Measurements from ENCODE around the gene PEPD.

PEPD gene

DNA sequence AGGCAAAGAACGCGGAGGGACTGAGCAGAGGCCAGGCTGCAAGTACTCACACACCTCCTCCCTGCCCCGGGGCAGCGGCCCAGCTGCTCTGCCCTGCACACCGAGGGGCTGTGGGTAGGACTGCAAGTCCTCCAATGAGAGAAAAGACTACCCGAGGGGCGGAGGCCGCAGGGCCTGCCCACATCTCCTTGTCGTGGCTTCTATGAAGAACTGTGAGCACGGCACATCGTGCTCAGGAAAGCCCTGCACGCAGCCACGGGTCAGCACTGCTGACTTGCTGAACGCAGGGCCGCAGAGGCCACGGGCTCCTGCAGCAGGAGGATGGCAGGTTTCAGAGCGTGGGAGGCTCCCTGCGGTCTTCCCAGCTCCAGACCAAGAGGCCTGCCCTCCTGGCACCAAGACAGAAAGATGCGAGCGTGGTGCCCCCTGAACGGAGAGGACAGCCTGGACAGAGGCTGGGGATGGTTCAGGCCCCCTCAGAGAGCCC lies 110.6 kb downstream of the PEPD start:
- no peak overlapping the region for H4K8ac ChIP-seq (ENCODE audit: low read depth, low read length)
- H3K9me3 ChIP-seq (replicated peaks in 1 of 2; ENCODE audit: control insufficient read depth in 2 of 2, insufficient read depth in 1 of 2, low read depth in 1 of 2, low read length in 2 of 2) = no peaks in the 10 kb centered on the region
- DNase-seq (ENCODE audit: low spot score) = no peak
- no peak overlapping the region for H3K4ac ChIP-seq (ENCODE audit: low read length)
- no peak overlapping the region for H4K91ac ChIP-seq (ENCODE audit: low read depth, low read length, poor library complexity)
- H3K14ac ChIP-seq (ENCODE audit: low read length) = peak overlapping the region; percentile 4
- H3K18ac ChIP-seq (ENCODE audit: low read length) = no peak overlapping the region
- H2BK5ac ChIP-seq (ENCODE audit: low read length) = no peak overlapping the region
- H3K4me1 ChIP-seq (ENCODE audit: control insufficient read depth in 2 of 2, insufficient read depth in 1 of 2, low read depth in 1 of 2, low read length in 2 of 2) = peaks cover 2 to 6% of the 10 kb centered on the region in 2 donors
- peaks cover 6% of the 10 kb centered on the region for H3K79me1 ChIP-seq (ENCODE audit: low read depth, low read length)
- no peak overlapping the region for H2BK120ac ChIP-seq (ENCODE audit: low read depth, low read length)
- no peak overlapping the region for H2BK15ac ChIP-seq (ENCODE audit: low read length)
- H3K4me2 ChIP-seq (ENCODE audit: insufficient read depth, low read length, poor library complexity, severe bottlenecking) = no peak overlapping the region
- H3K36me3 ChIP-seq (replicated peaks in 1 of 2; ENCODE audit: control insufficient read depth in 2 of 2, insufficient read depth in 2 of 2, low read length in 2 of 2) = no peaks in the 10 kb centered on the region
- no peak overlapping the region for H3K27ac ChIP-seq (replicated peaks; ENCODE audit: low read length)
- no peak overlapping the region for H3K23ac ChIP-seq (ENCODE audit: low read depth, low read length, poor library complexity)
- no CpG with 5 or more reads among the region's 21 CpGs for WGBS, 2 donors (ENCODE audit: extremely low coverage in 2 of 2, insufficient read length in 2 of 2, insufficient replicate concordance in 1 of 2)
- H3K4me3 ChIP-seq (ENCODE audit: low read length in 2 of 2) = no peak overlapping the region
- peak overlapping the region; percentile 60 for H3K9ac ChIP-seq (ENCODE audit: low read depth, low read length, poor library complexity)
- no peak overlapping the region for H2BK12ac ChIP-seq (ENCODE audit: low read length)
- no peaks in the 10 kb centered on the region for H3K27me3 ChIP-seq (ENCODE audit: control insufficient read depth in 3 of 3, insufficient read depth in 3 of 3, low read depth in 1 of 3, low read length in 3 of 3)
- peak overlapping the region; percentile 20 for H2AK5ac ChIP-seq (ENCODE audit: low read depth, low read length)
- H2AFZ ChIP-seq (ENCODE audit: low read length) = no peak overlapping the region

DNA sequence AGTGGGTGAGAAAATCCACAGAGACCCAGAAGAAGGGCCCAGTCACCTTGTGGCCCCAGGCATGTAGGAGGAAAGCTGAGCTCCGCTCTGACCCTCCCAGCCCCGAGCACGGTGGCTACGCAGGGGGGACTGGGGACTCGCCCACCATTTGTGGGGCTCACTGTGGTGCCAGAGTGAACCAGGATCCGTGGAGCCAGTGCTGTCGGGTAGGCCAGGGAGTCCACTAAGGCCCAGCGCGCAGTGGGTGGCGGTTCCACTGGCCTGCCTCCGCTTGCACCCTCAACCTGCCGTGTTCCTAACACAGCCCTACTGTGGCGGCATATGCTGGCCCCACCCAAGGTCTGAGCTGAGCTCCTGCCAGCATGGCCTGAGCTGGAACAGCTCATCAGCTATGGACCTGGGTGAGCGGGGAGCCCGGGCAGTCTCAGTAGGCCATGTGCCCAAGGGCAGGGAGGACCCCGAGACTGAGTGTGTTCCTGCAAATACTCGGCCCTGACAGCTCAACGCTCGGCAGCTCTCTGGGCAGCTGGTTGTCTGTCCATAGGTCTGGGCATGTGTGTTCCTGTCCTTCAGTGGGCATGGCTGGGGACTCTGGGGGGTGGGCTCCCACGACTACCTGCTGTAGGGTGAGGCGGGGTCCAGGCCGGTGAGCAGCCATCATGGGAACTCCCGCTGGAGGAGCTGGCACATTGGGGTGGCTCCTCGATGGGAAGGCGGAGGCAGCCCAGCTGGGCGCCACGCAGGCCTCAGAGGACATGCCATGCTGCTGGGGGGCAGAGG lies 111.5 kb downstream of the PEPD start:
- Histone ChIP-seq H4K91ac (ENCODE audit: low read depth, low read length, poor library complexity) (no peak overlapping the region), H2BK15ac (ENCODE audit: low read length) (no peak overlapping the region), H3K4me1 (ENCODE audit: control insufficient read depth in 2 of 2, insufficient read depth in 1 of 2, low read depth in 1 of 2, low read length in 2 of 2) (peaks cover 2 to 6% of the 10 kb centered on the region in 2 donors), H3K9ac (ENCODE audit: low read depth, low read length, poor library complexity) (peak overlapping the region; percentile 60), H3K4me2 (ENCODE audit: insufficient read depth, low read length, poor library complexity, severe bottlenecking) (no peak overlapping the region), H2AFZ (ENCODE audit: low read length) (no peak overlapping the region), H2BK12ac (ENCODE audit: low read length) (no peak overlapping the region), H3K18ac (ENCODE audit: low read length) (peak overlapping the region; percentile 38), H3K14ac (ENCODE audit: low read length) (no peak overlapping the region), H3K9me3 (replicated peaks in 1 of 2; ENCODE audit: control insufficient read depth in 2 of 2, insufficient read depth in 1 of 2, low read depth in 1 of 2, low read length in 2 of 2) (no peaks in the 10 kb centered on the region), H2BK120ac (ENCODE audit: low read depth, low read length) (no peak overlapping the region), H2AK5ac (ENCODE audit: low read depth, low read length) (peak overlapping the region; percentile 46), H3K36me3 (replicated peaks in 1 of 2; ENCODE audit: control insufficient read depth in 2 of 2, insufficient read depth in 2 of 2, low read length in 2 of 2) (no peaks in the 10 kb centered on the region), H2BK5ac (ENCODE audit: low read length) (peak overlapping the region; percentile 53), H3K4me3 (ENCODE audit: low read length in 2 of 2) (no peak overlapping the region), H3K27ac (replicated peaks; ENCODE audit: low read length) (no peak overlapping the region), H3K4ac (ENCODE audit: low read length) (no peak overlapping the region), H3K79me1 (ENCODE audit: low read depth, low read length) (peaks cover 6% of the 10 kb centered on the region), H3K27me3 (ENCODE audit: control insufficient read depth in 3 of 3, insufficient read depth in 3 of 3, low read depth in 1 of 3, low read length in 3 of 3) (no peaks in the 10 kb centered on the region), H4K8ac (ENCODE audit: low read depth, low read length) (peak overlapping the region; percentile 82), H3K23ac (ENCODE audit: low read depth, low read length, poor library complexity) (peak overlapping the region; percentile 89)
- DNase-seq (ENCODE audit: low spot score) = no peak
- WGBS, 2 donors (ENCODE audit: extremely low coverage in 2 of 2, insufficient read length in 2 of 2, insufficient replicate concordance in 1 of 2) = no CpG with 5 or more reads among the region's 27 CpGs

DNA sequence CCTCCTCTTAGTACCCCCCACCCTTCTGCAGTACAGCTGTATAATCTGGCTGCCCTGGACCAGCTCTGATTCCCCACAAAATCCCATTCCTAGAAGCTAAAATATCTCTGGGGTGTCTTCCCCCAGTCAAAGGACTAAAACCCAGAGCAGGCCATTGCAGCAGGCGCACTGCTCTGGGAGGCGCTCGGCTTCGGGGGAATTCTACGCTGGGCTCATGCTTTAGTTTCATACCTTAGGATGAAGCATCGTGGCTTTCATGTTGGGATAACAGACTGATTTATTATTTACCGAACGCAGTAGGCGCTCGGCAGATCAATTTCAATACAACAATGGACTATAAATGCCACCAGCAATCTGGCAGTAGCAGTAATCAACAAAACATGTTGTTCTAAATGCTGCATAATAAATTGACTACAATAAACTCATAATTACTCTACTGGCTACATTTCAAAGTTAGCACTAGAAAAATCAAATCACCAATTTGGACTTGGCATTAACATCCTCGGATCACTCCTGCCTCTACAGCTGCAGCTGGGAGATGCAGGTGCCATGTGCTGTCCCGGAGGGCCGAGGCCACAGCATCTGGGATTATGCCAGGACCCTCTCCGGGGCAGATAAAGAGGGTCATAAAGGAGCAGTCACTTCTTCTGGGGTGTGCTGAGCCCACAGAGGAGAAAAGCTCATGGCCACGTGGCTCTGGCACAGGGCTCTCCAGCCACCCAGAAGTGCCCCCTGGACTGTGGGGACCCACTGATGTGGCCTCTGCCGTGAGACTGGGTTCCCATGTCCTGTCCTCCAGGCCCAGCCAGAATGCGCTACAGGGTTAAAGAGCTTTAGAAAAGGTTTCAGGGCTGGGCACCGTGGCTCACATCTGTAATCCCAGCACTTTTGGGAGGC lies 112.8 kb downstream of the PEPD start:
- no peak for DNase-seq (ENCODE audit: low spot score)
- no CpG with 5 or more reads among the region's 18 CpGs for WGBS, 2 donors (ENCODE audit: extremely low coverage in 2 of 2, insufficient read length in 2 of 2, insufficient replicate concordance in 1 of 2)
- Histone ChIP-seq H2BK120ac (ENCODE audit: low read depth, low read length) (no peak overlapping the region), H4K91ac (ENCODE audit: low read depth, low read length, poor library complexity) (no peak overlapping the region), H3K9ac (ENCODE audit: low read depth, low read length, poor library complexity) (no peak overlapping the region), H4K8ac (ENCODE audit: low read depth, low read length) (no peak overlapping the region), H2AFZ (ENCODE audit: low read length) (no peak overlapping the region), H3K36me3 (replicated peaks in 1 of 2; ENCODE audit: control insufficient read depth in 2 of 2, insufficient read depth in 2 of 2, low read length in 2 of 2) (no peaks in the 10 kb centered on the region), H2BK15ac (ENCODE audit: low read length) (no peak overlapping the region), H3K9me3 (replicated peaks in 1 of 2; ENCODE audit: control insufficient read depth in 2 of 2, insufficient read depth in 1 of 2, low read depth in 1 of 2, low read length in 2 of 2) (no peaks in the 10 kb centered on the region), H3K4me2 (ENCODE audit: insufficient read depth, low read length, poor library complexity, severe bottlenecking) (no peak overlapping the region), H3K27ac (replicated peaks; ENCODE audit: low read length) (no peak overlapping the region), H3K4me3 (ENCODE audit: low read length in 2 of 2) (no peak overlapping the region), H3K27me3 (ENCODE audit: control insufficient read depth in 3 of 3, insufficient read depth in 3 of 3, low read depth in 1 of 3, low read length in 3 of 3) (no peaks in the 10 kb centered on the region), H3K4ac (ENCODE audit: low read length) (no peak overlapping the region), H2BK5ac (ENCODE audit: low read length) (no peak overlapping the region), H3K14ac (ENCODE audit: low read length) (no peak overlapping the region), H2BK12ac (ENCODE audit: low read length) (no peak overlapping the region), H3K18ac (ENCODE audit: low read length) (no peak overlapping the region), H3K79me1 (ENCODE audit: low read depth, low read length) (peaks cover 6% of the 10 kb centered on the region), H2AK5ac (ENCODE audit: low read depth, low read length) (no peak overlapping the region), H3K4me1 (ENCODE audit: control insufficient read depth in 2 of 2, insufficient read depth in 1 of 2, low read depth in 1 of 2, low read length in 2 of 2) (peaks cover 2 to 6% of the 10 kb centered on the region in 2 donors), H3K23ac (ENCODE audit: low read depth, low read length, poor library complexity) (no peak overlapping the region)

DNA sequence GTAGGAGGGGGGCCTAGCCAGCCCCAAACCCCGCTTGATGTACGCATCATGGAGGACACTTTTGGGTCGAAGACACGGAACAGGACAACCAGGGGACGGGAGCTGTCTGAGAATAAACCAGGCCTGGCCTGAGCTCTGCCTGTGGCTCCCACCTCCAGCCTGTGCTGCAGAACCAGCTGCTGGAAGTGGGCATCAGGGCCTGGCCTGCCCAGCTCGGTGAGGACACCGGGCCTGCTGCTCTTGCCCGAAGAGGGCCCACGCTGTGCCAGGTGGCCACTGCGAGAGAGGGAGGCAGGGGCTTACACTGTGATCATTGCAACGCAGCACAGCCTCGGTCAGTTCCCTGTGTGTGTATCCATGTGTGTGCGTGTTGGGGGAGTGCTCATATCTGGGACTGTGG lies 113.5 kb downstream of the PEPD start:
- Histone ChIP-seq H3K27ac (replicated peaks; ENCODE audit: low read length) (no peak overlapping the region), H4K8ac (ENCODE audit: low read depth, low read length) (no peak overlapping the region), H3K4me2 (ENCODE audit: insufficient read depth, low read length, poor library complexity, severe bottlenecking) (no peak overlapping the region), H3K18ac (ENCODE audit: low read length) (no peak overlapping the region), H3K4ac (ENCODE audit: low read length) (no peak overlapping the region), H2BK15ac (ENCODE audit: low read length) (no peak overlapping the region), H2BK5ac (ENCODE audit: low read length) (no peak overlapping the region), H2AFZ (ENCODE audit: low read length) (no peak overlapping the region), H3K23ac (ENCODE audit: low read depth, low read length, poor library complexity) (no peak overlapping the region), H3K9me3 (replicated peaks in 1 of 2; ENCODE audit: control insufficient read depth in 2 of 2, insufficient read depth in 1 of 2, low read depth in 1 of 2, low read length in 2 of 2) (no peaks in the 10 kb centered on the region), H3K14ac (ENCODE audit: low read length) (no peak overlapping the region), H3K4me3 (ENCODE audit: low read length in 2 of 2) (no peak overlapping the region), H3K9ac (ENCODE audit: low read depth, low read length, poor library complexity) (no peak overlapping the region), H3K27me3 (ENCODE audit: control insufficient read depth in 3 of 3, insufficient read depth in 3 of 3, low read depth in 1 of 3, low read length in 3 of 3) (no peaks in the 10 kb centered on the region), H4K91ac (ENCODE audit: low read depth, low read length, poor library complexity) (no peak overlapping the region), H2BK12ac (ENCODE audit: low read length) (no peak overlapping the region), H2AK5ac (ENCODE audit: low read depth, low read length) (no peak overlapping the region), H3K4me1 (ENCODE audit: control insufficient read depth in 2 of 2, insufficient read depth in 1 of 2, low read depth in 1 of 2, low read length in 2 of 2) (peaks cover 2 to 6% of the 10 kb centered on the region in 2 donors), H3K79me1 (ENCODE audit: low read depth, low read length) (peaks cover 6% of the 10 kb centered on the region), H2BK120ac (ENCODE audit: low read depth, low read length) (no peak overlapping the region), H3K36me3 (replicated peaks in 1 of 2; ENCODE audit: control insufficient read depth in 2 of 2, insufficient read depth in 2 of 2, low read length in 2 of 2) (no peaks in the 10 kb centered on the region)
- no CpG with 5 or more reads among the region's 13 CpGs for WGBS, 2 donors (ENCODE audit: extremely low coverage in 2 of 2, insufficient read length in 2 of 2, insufficient replicate concordance in 1 of 2)
- DNase-seq (ENCODE audit: low spot score) = no peak

All from neuronal stem cell (in vitro differentiated cells).